ENCODE results near the gene KATNB1. TPM values are rescaled to one million over a fixed set of nuclear protein-coding genes. Genes with fewer than 3 reads are reported as not detected.

KATNB1 gene
- polyA plus RNA-seq, 1 experiment: 10.7 TPM

DNA sequence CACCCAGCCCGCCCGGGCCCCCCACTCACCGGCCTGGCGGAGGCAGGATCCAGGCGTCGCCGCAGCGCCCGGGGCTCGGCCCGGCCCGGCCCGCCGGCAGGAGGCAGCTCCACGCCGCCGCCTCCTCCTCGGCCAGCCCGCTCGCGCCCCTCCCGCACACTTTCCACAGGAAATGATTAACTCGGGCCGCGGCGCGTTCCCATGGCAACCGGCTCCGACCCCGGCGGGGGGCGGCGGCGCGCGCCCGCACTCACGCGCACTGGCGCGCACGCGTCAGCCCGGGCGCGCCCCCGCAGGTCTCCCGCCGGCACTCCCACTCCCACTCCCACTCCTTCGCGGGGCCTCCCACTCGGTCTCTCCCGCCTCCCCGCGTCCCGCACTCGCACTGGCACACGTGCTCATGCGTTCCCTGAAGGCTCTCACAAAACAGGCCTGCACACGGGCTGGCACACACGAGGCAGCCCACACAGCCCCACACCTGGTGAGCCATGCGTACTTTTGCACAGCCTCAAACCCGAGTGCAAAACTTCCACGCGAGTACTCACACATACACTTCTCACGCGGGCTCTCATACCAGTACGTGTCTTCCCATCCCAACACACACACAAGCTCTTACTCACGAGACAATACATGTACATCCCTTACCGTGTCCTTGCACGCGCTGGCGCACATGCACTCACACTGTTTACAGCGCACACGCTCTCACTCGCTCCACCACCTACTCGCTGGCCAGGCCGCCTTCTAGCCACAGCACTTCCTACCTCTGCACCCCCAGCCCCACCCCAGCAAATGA, 67.0 kb downstream of the KATNB1 start, which contains the start of gene KIFC3:
Gene KIFC3 (minus strand): TSS at position 151 of the 793 bp plus-strand sequence. CDS start 4,248 bp downstream, outside the sequence.
- Histone ChIP-seq H3K27ac (ENCODE audit: low read depth, low read length) (peak within 1 kb of the TSS; percentile 77), H3K27me3 (ENCODE audit: control insufficient read depth, insufficient read depth, low read length) (no peaks in the 10 kb centered on the region), H3K9me3 (ENCODE audit: control insufficient read depth, insufficient read depth, low read length) (no peaks in the 10 kb centered on the region), H3K4me3 (ENCODE audit: low read depth, low read length) (peak within 1 kb of the TSS; percentile 78)
- CTCF ChIA-PET: interaction anchor here (0.6 to 2.4 kb wide), 2 partner anchors 15 to 57 kb away, joined by 3 to 7 read pairs; no protein-coding TSS in a partner anchor
- DNase-seq (ENCODE audit: low read depth, low spot score): no peak
- POLR2A ChIA-PET: interaction anchor here (0.6 kb wide), 1 partner anchor 9 kb away, joined by 3 read pairs; no protein-coding TSS in a partner anchor
- TF ChIP-seq, protein P1, sequence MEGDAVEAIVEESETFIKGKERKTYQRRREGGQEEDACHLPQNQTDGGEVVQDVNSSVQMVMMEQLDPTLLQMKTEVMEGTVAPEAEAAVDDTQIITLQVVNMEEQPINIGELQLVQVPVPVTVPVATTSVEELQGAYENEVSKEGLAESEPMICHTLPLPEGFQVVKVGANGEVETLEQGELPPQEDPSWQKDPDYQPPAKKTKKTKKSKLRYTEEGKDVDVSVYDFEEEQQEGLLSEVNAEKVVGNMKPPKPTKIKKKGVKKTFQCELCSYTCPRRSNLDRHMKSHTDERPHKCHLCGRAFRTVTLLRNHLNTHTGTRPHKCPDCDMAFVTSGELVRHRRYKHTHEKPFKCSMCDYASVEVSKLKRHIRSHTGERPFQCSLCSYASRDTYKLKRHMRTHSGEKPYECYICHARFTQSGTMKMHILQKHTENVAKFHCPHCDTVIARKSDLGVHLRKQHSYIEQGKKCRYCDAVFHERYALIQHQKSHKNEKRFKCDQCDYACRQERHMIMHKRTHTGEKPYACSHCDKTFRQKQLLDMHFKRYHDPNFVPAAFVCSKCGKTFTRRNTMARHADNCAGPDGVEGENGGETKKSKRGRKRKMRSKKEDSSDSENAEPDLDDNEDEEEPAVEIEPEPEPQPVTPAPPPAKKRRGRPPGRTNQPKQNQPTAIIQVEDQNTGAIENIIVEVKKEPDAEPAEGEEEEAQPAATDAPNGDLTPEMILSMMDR (IDR thresholded peaks at IDR 0.05; ENCODE audit: low read depth, low read length): no peak

DNA sequence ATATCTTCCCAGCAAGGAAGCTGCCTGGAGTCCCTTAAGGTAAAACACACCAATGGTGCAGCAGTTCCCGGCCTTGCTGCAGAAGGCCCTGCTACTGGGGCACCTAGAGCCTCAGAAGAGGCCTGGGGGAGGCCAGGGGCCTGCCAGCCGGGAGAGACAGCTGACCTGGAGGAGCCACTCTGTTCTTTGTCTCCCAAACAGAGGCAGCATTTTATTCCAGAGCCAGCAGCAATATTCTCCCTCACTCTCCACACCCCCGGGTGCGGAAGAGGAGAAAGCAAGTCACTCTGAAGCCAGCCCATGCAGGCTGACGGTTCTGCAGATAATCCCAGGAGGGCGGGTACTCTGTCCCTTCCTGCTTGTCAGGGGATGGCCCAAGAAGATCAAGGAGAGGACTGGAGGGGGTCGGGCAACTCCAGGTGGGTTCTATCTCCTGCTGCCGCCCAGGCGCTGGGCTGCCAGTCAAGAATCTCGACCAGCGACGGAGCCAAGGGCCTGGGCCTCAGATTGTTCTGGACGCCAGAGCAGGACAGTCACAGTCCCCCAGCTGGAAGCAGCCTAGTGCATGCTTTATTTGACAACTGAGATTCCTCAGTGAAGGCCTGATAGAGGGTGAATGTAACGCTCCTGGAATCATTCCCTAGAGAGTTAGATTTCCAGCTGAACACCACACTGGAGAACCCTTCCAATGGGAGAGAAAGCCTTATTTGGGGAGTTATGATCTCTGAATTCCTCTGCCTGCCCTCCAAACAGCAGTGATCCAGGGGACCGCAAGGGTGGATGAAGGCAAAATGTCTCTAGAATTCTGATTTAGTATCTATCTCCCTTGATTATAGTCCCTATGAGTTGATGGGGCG, 67.8 kb downstream of the KATNB1 start:
- no peaks in the 10 kb centered on the region for H3K27me3 ChIP-seq (ENCODE audit: control insufficient read depth, insufficient read depth, low read length)
- TF ChIP-seq, protein P1 (IDR thresholded peaks at IDR 0.05; ENCODE audit: low read depth, low read length): no peak
- POLR2A ChIA-PET: no interaction called here
- CTCF ChIA-PET: interaction anchor here (0.5 to 1.2 kb wide), 2 partner anchors 60 to 214 kb away, joined by 4 to 10 read pairs; no protein-coding TSS in a partner anchor
- H3K9me3 ChIP-seq (ENCODE audit: control insufficient read depth, insufficient read depth, low read length): no peaks in the 10 kb centered on the region
- no peak for DNase-seq (ENCODE audit: low read depth, low spot score)
- H3K4me3 ChIP-seq (ENCODE audit: low read depth, low read length): no peak overlapping the region
- peak overlapping the region; percentile 77 for H3K27ac ChIP-seq (ENCODE audit: low read depth, low read length)

DNA sequence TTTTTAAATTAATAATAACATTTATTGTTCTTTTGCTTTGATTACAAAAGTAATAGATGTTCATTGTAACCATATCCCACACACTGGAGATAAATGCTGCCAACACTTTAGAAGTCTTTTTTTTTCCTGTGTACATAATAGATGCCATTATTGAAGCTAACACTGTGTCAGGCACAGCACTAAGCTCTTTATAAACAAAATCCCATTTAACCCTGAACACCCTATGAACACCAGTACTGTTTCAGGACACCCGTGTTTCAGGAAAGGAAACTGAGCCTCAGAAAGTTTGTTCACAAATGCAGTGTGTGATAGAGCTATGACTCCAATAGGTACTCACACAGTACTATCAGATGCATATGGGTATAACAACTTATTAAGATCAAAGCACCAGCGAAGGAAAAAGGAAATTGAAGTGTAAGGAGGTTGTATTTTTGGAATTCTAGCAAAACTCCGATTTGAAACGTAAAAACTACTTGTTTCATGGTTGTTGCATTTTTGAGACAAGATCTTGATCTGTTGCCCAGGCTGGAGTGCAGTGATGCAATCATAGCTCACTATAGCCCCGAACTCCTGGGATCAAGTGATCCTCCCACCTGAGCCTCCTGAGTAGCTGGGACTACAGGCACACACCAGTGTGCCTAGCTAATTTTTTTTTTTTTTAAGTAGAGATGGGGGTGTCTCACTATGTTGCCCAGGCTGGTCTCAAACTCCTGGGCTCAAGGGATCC, 68.7 kb downstream of the KATNB1 start:
- no peak for DNase-seq (ENCODE audit: low read depth, low spot score)
- H3K27ac ChIP-seq (ENCODE audit: low read depth, low read length): no peak overlapping the region
- POLR2A ChIA-PET: interaction anchor here (0.7 kb wide), 1 partner anchor 17 kb away, joined by 3 read pairs; no protein-coding TSS in a partner anchor
- H3K4me3 ChIP-seq (ENCODE audit: low read depth, low read length): no peak overlapping the region
- H3K9me3 ChIP-seq (ENCODE audit: control insufficient read depth, insufficient read depth, low read length): no peaks in the 10 kb centered on the region
- CTCF ChIA-PET: interaction anchor here (0.5 to 1.2 kb wide), 3 partner anchors 49 to 215 kb away, joined by 3 to 10 read pairs (median 4); no protein-coding TSS in a partner anchor
- no peaks in the 10 kb centered on the region for H3K27me3 ChIP-seq (ENCODE audit: control insufficient read depth, insufficient read depth, low read length)
- TF ChIP-seq, protein P1 (IDR thresholded peaks at IDR 0.05; ENCODE audit: low read depth, low read length): no peak

DNA sequence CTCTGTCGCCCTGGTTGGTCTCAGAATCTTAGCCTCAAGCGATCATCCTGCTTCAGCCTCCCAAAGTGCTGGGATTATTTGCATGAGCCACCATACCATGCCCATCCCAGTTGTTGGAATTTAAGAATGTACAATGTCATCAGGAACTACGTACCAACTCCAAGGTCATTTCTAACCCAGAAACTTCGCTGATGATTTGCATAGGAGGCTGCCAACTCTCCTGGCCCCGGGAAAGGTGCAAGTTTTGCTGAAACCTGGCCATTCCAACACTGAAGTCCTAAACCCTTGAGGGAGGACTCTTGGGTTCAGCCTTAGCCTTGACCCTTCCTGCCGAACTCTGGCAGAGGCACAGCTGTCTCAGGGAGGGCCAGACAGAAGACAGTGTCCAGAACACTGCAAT, 69.6 kb downstream of the KATNB1 start:
- no peak for DNase-seq (ENCODE audit: low read depth, low spot score)

More for the DNA sequence above, 69.6 kb downstream of the KATNB1 start:
- ChIA-PET CTCF (no interaction called here), POLR2A (no interaction called here)
- H3K27me3 ChIP-seq (ENCODE audit: control insufficient read depth, insufficient read depth, low read length): no peaks in the 10 kb centered on the region
- no peak overlapping the region for H3K4me3 ChIP-seq (ENCODE audit: low read depth, low read length)
- TF ChIP-seq, protein P1 (IDR thresholded peaks at IDR 0.05; ENCODE audit: low read depth, low read length): no peak
- H3K27ac ChIP-seq (ENCODE audit: low read depth, low read length): no peak overlapping the region
- H3K9me3 ChIP-seq (ENCODE audit: control insufficient read depth, insufficient read depth, low read length): no peaks in the 10 kb centered on the region

Small RNA genes lying within 50 kb of the gene (small RNA-seq; reads per million reads assigned to genes)
- not detected for gene MIR6772 (ENCODE audit: insufficient read length, low read depth)

Other genes with a start within 250 kb of the KATNB1 start
- 12.5 and 15.9 TPM in 2 replicates for gene DOK4, start 249.3 kb upstream of the KATNB1 start, polyA plus RNA-seq (2011; rRNA removed)
- 7.1 and 8.3 TPM in 2 replicates for gene CCDC102A, start 199.2 kb upstream of the KATNB1 start, polyA plus RNA-seq (2011; rRNA removed)
- not detected in 2 replicates for gene ADGRG5, start 193.1 kb upstream of the KATNB1 start, polyA plus RNA-seq (2011; rRNA removed)
- 1.6 and 2.1 TPM in 2 replicates for gene ADGRG1, start 107.1 kb upstream of the KATNB1 start, polyA plus RNA-seq (2011; rRNA removed)
- gene ADGRG3, start 67.5 kb upstream of the KATNB1 start, polyA plus RNA-seq (2011; rRNA removed): not detected in 2 replicates
- gene DRC7, start 41.0 kb upstream of the KATNB1 start, polyA plus RNA-seq (2011; rRNA removed): not detected in 2 replicates
- 24.4 and 31.2 TPM in 2 replicates for gene KIFC3, start 66.7 kb downstream of the KATNB1 start, polyA plus RNA-seq (2011; rRNA removed)
- gene CNGB1, start 235.4 kb downstream of the KATNB1 start, polyA plus RNA-seq (2011; rRNA removed): not detected in 2 replicates